ENCODE data around the gene PDRG1. TPM values are rescaled to one million over a fixed set of nuclear protein-coding genes. Genes with fewer than 3 reads are reported as not detected.

The PDRG1 gene
- total and polyA plus RNA-seq, 2 donors (not counting 1 experiment from before 2014, with no cell fraction given) = 12.7 to 18.6 TPM

- no peaks in the 10 kb centered on the region for H4K20me1 ChIP-seq (ENCODE audit: control insufficient read depth, insufficient read depth, low read length, poor library complexity, severe bottlenecking)
- H3K4me1 Mint-ChIP-seq = no peaks in the 10 kb centered on the region
- H3K79me2 ChIP-seq (ENCODE audit: control insufficient read depth, insufficient read depth, low read length) = no peaks in the 10 kb centered on the region
- H3K27me3 Mint-ChIP-seq = peaks cover 49% of the 10 kb centered on the region
- no peaks in the 10 kb centered on the region for H3K9me3 ChIP-seq (ENCODE audit: control extremely low read depth in 1 of 3, control insufficient read depth in 2 of 3, insufficient read depth in 1 of 3, low read length in 2 of 3)
- no peaks in the 10 kb centered on the region for H3K9me3 Mint-ChIP-seq (ENCODE audit: insufficient read depth)
- no peak for ATAC-seq (ENCODE audit: low read depth)
- H2AFZ ChIP-seq (ENCODE audit: insufficient read depth, low read depth, low read length, poor library complexity, severe bottlenecking) = no peak overlapping the region
- H3K27ac Mint-ChIP-seq = no peak overlapping the region
- ChIA-PET CTCF (interaction anchor here (1.2 kb wide), 1 partner anchor 129 kb away, joined by 3 read pairs; no protein-coding TSS in a partner anchor), POLR2A (no interaction called here)
- H3K27ac ChIP-seq (ENCODE audit: low read length in 2 of 2) = no peak overlapping the region
- TF ChIP-seq CTCF (IDR thresholded peaks at IDR 0.05) (no peak), EZH2 (IDR thresholded peaks at IDR 0.05; ENCODE audit: borderline replicate concordance, insufficient read depth, low read depth, low read length, poor library complexity, severe bottlenecking) (no peak)
- 80% methylated on average over 1 of the region's 2 CpGs for WGBS (ENCODE audit: insufficient coverage)
- intact Hi-C loops (cut with micrococcal nuclease) = no loop called here
- no peak overlapping the region for H3K4me2 ChIP-seq (replicated peaks; ENCODE audit: low read depth, low read length, poor library complexity, severe bottlenecking)
- no peak for DNase-seq
- H3K4me3 ChIP-seq (ENCODE audit: control extremely low read depth in 1 of 5, extremely low read depth in 1 of 5, insufficient read depth in 1 of 5, low read depth in 2 of 5, low read length in 4 of 5) = no peak overlapping the region
- H3K4me1 ChIP-seq (ENCODE audit: control insufficient read depth in 2 of 2, insufficient read depth in 2 of 2, low read length in 2 of 2) = no peaks in the 10 kb centered on the region
- H3K27me3 ChIP-seq (replicated peaks in 1 of 4; ENCODE audit: control extremely low read depth in 1 of 4, control insufficient read depth in 3 of 4, insufficient read depth in 4 of 4, low read length in 3 of 4) = peaks cover 0 to 13% (median 0%) of the 10 kb centered on the region in 4 experiments
- no peak overlapping the region for H3K9ac ChIP-seq (ENCODE audit: low read length)
- H3K4me3 Mint-ChIP-seq = no peak overlapping the region
- H3K36me3 ChIP-seq (replicated peaks in 1 of 2; ENCODE audit: control extremely low read depth in 1 of 2, control insufficient read depth in 1 of 2, extremely low read depth in 1 of 2, insufficient read depth in 2 of 2, low read length in 1 of 2) = no peaks in the 10 kb centered on the region
Observed at GRCh38 chr20:31975874-31976273, 24.0 kb upstream of the PDRG1 start.

- Histone ChIP-seq H2AFZ (ENCODE audit: insufficient read depth, low read depth, low read length, poor library complexity, severe bottlenecking) (no peak overlapping the region), H4K20me1 (ENCODE audit: control insufficient read depth, insufficient read depth, low read length, poor library complexity, severe bottlenecking) (no peaks in the 10 kb centered on the region), H3K4me2 (replicated peaks; ENCODE audit: low read depth, low read length, poor library complexity, severe bottlenecking) (no peak overlapping the region), H3K4me1 (ENCODE audit: control insufficient read depth in 2 of 2, insufficient read depth in 2 of 2, low read length in 2 of 2) (no peaks in the 10 kb centered on the region), H3K27me3 (replicated peaks in 1 of 4; ENCODE audit: control extremely low read depth in 1 of 4, control insufficient read depth in 3 of 4, insufficient read depth in 4 of 4, low read length in 3 of 4) (peaks cover 0 to 18% (median 4%) of the 10 kb centered on the region in 4 experiments), H3K36me3 (replicated peaks in 1 of 2; ENCODE audit: control extremely low read depth in 1 of 2, control insufficient read depth in 1 of 2, extremely low read depth in 1 of 2, insufficient read depth in 2 of 2, low read length in 1 of 2) (no peaks in the 10 kb centered on the region), H3K9ac (ENCODE audit: low read length) (no peak overlapping the region), H3K9me3 (ENCODE audit: control extremely low read depth in 1 of 3, control insufficient read depth in 2 of 3, insufficient read depth in 1 of 3, low read length in 2 of 3) (no peaks in the 10 kb centered on the region), H3K79me2 (ENCODE audit: control insufficient read depth, insufficient read depth, low read length) (no peaks in the 10 kb centered on the region), H3K4me3 (ENCODE audit: control extremely low read depth in 1 of 5, extremely low read depth in 1 of 5, insufficient read depth in 1 of 5, low read depth in 2 of 5, low read length in 4 of 5) (no peak overlapping the region), H3K27ac (ENCODE audit: low read length in 2 of 2) (no peak overlapping the region)
- no peak overlapping the region for H3K4me3 Mint-ChIP-seq
- H3K4me1 Mint-ChIP-seq = no peaks in the 10 kb centered on the region
- no peak for ATAC-seq (ENCODE audit: low read depth)
- no peak for DNase-seq
- POLR2A ChIA-PET = no interaction called here
- CTCF ChIA-PET = interaction anchor here (1.2 kb wide), 1 partner anchor 128 kb away, joined by 3 read pairs; no protein-coding TSS in a partner anchor
- H3K9me3 Mint-ChIP-seq (ENCODE audit: insufficient read depth) = no peaks in the 10 kb centered on the region
- TF ChIP-seq CTCF (IDR thresholded peaks at IDR 0.05) (no peak), EZH2 (IDR thresholded peaks at IDR 0.05; ENCODE audit: borderline replicate concordance, insufficient read depth, low read depth, low read length, poor library complexity, severe bottlenecking) (no peak)
- H3K27ac Mint-ChIP-seq = no peak overlapping the region
- 7% methylated on average over 8 of the region's 10 CpGs for WGBS (ENCODE audit: insufficient coverage)
- intact Hi-C loops (cut with micrococcal nuclease) = no loop called here
- H3K27me3 Mint-ChIP-seq = peaks cover 55% of the 10 kb centered on the region
Observed at GRCh38 chr20:31974951-31975487, 23.2 kb upstream of the PDRG1 start.
